Liver (tissue), 9 donors: ENCODE measurements around the gene NIFK. TPM values are rescaled to one million over a fixed set of nuclear protein-coding genes. Genes with fewer than 3 reads are reported as not detected.

Source experiments
- DNase-seq: peaks from one replicate; pipeline ENCODE4 v3.0.0-alpha.2; 2017; ENCODE audit warnings: low spot score
- H3K27ac ChIP-seq, 2 donors: one replicate each; pipeline ENCODE4 v1.7.0; 2013; ENCODE audit warnings: inconsistent platforms in 2 of 2, low read length in 2 of 2, control low read depth in 1 of 2, low read depth in 1 of 2, mild to moderate bottlenecking in 1 of 2
- H3K27me3 ChIP-seq, 4 donors: one replicate each; pipeline versions ENCODE4 v1.6.1 to v1.7.0; 2013; ENCODE audit warnings: low read length in 3 of 4, inconsistent platforms in 1 of 4, mild to moderate bottlenecking in 1 of 4, moderate library complexity in 1 of 4; ENCODE audit not compliant: control insufficient read depth in 4 of 4, insufficient read depth in 4 of 4
- H3K36me3 ChIP-seq, 4 donors: one replicate each; pipeline versions ENCODE4 v1.6.1 to v1.7.0; 2013; ENCODE audit warnings: low read length in 3 of 4, mild to moderate bottlenecking in 3 of 4, low read depth in 1 of 4, moderate library complexity in 1 of 4; ENCODE audit not compliant: control insufficient read depth in 4 of 4, insufficient read depth in 3 of 4
- H3K4me1 ChIP-seq, 4 donors: one replicate each; pipeline versions ENCODE4 v1.6.1 to v1.7.0; 2013; ENCODE audit warnings: low read length in 3 of 4, mild to moderate bottlenecking in 3 of 4, moderate library complexity in 1 of 4; ENCODE audit not compliant: control insufficient read depth in 4 of 4, insufficient read depth in 4 of 4
- H3K4me3 ChIP-seq, 3 donors: one replicate each; pipeline versions ENCODE4 v1.6.1 to v1.7.0; 2013; ENCODE audit warnings: low read length in 3 of 3, control low read depth in 1 of 3, low read depth in 1 of 3, mild to moderate bottlenecking in 1 of 3
- H3K9ac ChIP-seq, 2 donors: one replicate each; pipeline ENCODE4 v1.7.0; 2013; ENCODE audit warnings: low read length in 2 of 2, mild to moderate bottlenecking in 2 of 2, moderate library complexity in 2 of 2, control low read depth in 1 of 2, low read depth in 1 of 2
- H3K9me3 ChIP-seq, 4 donors: one replicate each; pipeline versions ENCODE4 v1.6.1 to v1.7.0; 2013; ENCODE audit warnings: low read length in 3 of 4; ENCODE audit not compliant: control insufficient read depth in 4 of 4
- EGR1 ChIP-seq, 2 donors: IDR thresholded peaks; 2 replicates each; pipeline ENCODE4 v1.6.1; 2016 to 2018; ENCODE audit warnings: antibody characterized with exemption in 2 of 2, low read depth in 2 of 2
- FOXA1 ChIP-seq: IDR thresholded peaks from 2 replicates; pipeline ENCODE4 v1.6.1; 2016; ENCODE audit warnings: antibody characterized with exemption
- FOXA2 ChIP-seq: IDR thresholded peaks from 2 replicates; pipeline ENCODE4 v1.6.1; 2016; ENCODE audit warnings: antibody characterized with exemption
- GABPA ChIP-seq, 2 donors: IDR thresholded peaks in 1 of 2; conservative IDR thresholded peaks in 1 of 2; 2 replicates each; pipeline ENCODE4 v1.6.1; 2016; ENCODE audit warnings: antibody characterized with exemption in 2 of 2, mild to moderate bottlenecking in 1 of 2, moderate library complexity in 1 of 2
- HNF4A ChIP-seq, 2 donors: conservative IDR thresholded peaks; 2 replicates each; pipeline ENCODE4 v1.6.1; 2016; ENCODE audit warnings: antibody characterized with exemption in 2 of 2, mild to moderate bottlenecking in 2 of 2
- HNF4G ChIP-seq: IDR thresholded peaks from 2 replicates; pipeline ENCODE4 v1.6.1; 2016; ENCODE audit warnings: antibody characterized with exemption
- JUND ChIP-seq, 2 donors: IDR thresholded peaks; 2 replicates each; pipeline ENCODE4 v1.6.1; 2016; ENCODE audit warnings: antibody characterized with exemption in 2 of 2
- NR2F2 ChIP-seq: IDR thresholded peaks from 2 replicates; pipeline ENCODE4 v1.6.1; 2016; ENCODE audit warnings: antibody characterized with exemption
- RAD21 ChIP-seq, 2 donors: IDR thresholded peaks; 2 replicates each; pipeline ENCODE4 v1.6.1; 2016; ENCODE audit warnings: antibody characterized with exemption in 2 of 2, mild to moderate bottlenecking in 2 of 2
- RXRA ChIP-seq, 2 donors: IDR thresholded peaks; 2 replicates each; pipeline ENCODE4 v1.6.1; 2017 to 2018; ENCODE audit warnings: antibody characterized with exemption in 2 of 2, mild to moderate bottlenecking in 1 of 2
- SP1 ChIP-seq: IDR thresholded peaks from 2 replicates; pipeline ENCODE4 v1.6.1; 2018; ENCODE audit warnings: antibody characterized with exemption, mild to moderate bottlenecking
- TAF1 ChIP-seq: conservative IDR thresholded peaks from 2 replicates; pipeline ENCODE4 v1.6.1; 2016; ENCODE audit warnings: antibody characterized with exemption, mild to moderate bottlenecking
- YY1 ChIP-seq: IDR thresholded peaks from 2 replicates; pipeline ENCODE4 v1.6.1; 2016; ENCODE audit warnings: antibody characterized with exemption, mild to moderate bottlenecking
- WGBS: extraction: QIAGEN DNeasy Blood & Tissue Kit; methylation state at CpG from one replicate; pipeline ENCODE4 v1.1.7; 2013; 5-methylcytosine and 5-hydroxymethylcytosine counted together
- polyA plus RNA-seq, 2 donors: library from polyadenylated mRNA; stranded (reverse) in 1 of 2; unstranded in 1 of 2; fragments of 200-250 nt in 1 of 2; fragments of >200 nt in 1 of 2; fragmentation: Nextera tagmentation in 1 of 2; extraction: Ambion mirVana in 1 of 2; gene quantifications; one replicate each; pipeline versions ENCODE4 v1.2.1 to v1.2.3, GENCODE V29; 2013 to 2015
- total RNA-seq, 2 donors: library from RNA; depleted of rRNA; stranded (reverse); fragments of >200 nt; gene quantifications; one replicate each; pipeline ENCODE4 v1.2.3, GENCODE V29; 2014
- TF ChIP-seq, protein P1 (sequence below): IDR thresholded peaks from 2 replicates; pipeline ENCODE4 v1.6.1; 2016; ENCODE audit warnings: antibody characterized with exemption
- TF ChIP-seq, protein P2 (sequence below): IDR thresholded peaks from 2 replicates; pipeline ENCODE4 v1.6.1; 2016; ENCODE audit warnings: antibody characterized with exemption
- TF ChIP-seq, protein P3 (sequence below): fragments of 150-350 bp; IDR thresholded peaks from 2 replicates; pipeline ENCODE4 v1.5.1; 2017; ENCODE audit warnings: improper control_type of control experiment, low read depth, low read length; ENCODE audit not compliant: missing input control
- TF ChIP-seq, protein P4 (sequence below): IDR thresholded peaks from 2 replicates; pipeline ENCODE4 v1.6.1; 2016; ENCODE audit warnings: antibody characterized with exemption, mild to moderate bottlenecking
- TF ChIP-seq, protein P5 (sequence below): IDR thresholded peaks from 2 replicates; pipeline ENCODE4 v1.6.1; 2016; ENCODE audit warnings: antibody characterized with exemption
- donor health status: healthy.
- donor health status: healthy.
- donor health status: healthy.
- donor health status: healthy.
- donor health status: healthy.

NIFK gene
- total and polyA plus RNA-seq, 4 donors = 13.4 to 25.6 (median 16.2) TPM

DNA sequence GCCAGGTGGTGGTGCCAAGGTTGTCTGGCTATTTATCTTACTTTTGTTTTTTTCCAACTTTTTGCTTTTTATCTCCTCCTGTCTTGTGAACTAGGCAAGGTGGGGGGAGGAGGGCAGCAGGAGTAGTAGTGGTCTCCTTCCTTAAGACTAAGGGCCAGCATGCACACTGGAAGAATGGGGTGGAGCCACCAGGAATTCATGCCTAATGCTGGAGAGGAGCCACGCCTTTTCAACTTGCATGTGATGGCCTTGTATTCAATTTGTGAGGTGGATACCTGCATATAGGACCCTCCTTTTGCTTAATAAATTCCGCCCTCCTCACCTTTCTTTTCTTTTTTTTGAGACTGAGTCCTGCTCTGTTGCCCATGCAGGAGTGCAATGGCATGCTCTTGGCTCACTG lies 49.8 kb downstream of the NIFK start:
- Histone ChIP-seq H3K27ac (no peak overlapping the region), H3K4me1 (no peaks in the 10 kb centered on the region), H3K27me3 (no peaks in the 10 kb centered on the region), H3K9me3 (peaks cover 11 to 20% (median 15%) of the 10 kb centered on the region in 4 donors), H3K9ac (no peak overlapping the region), H3K4me3 (no peak overlapping the region), H3K36me3 (no peaks in the 10 kb centered on the region)
- TF ChIP-seq FOXA2 = no peak
- TF ChIP-seq TAF1 = no peak
- no peak for TF ChIP-seq FOXA1
- TF ChIP-seq HNF4G = no peak
- TF ChIP-seq GABPA (IDR thresholded peaks at IDR 0.05 in 1 of 2, conservative IDR thresholded peaks at IDR 0.05 in 1 of 2) = no peak
- TF ChIP-seq, protein P1, sequence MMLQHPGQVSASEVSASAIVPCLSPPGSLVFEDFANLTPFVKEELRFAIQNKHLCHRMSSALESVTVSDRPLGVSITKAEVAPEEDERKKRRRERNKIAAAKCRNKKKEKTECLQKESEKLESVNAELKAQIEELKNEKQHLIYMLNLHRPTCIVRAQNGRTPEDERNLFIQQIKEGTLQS = no peak
- TF ChIP-seq SP1 = no peak
- TF ChIP-seq, protein P2, sequence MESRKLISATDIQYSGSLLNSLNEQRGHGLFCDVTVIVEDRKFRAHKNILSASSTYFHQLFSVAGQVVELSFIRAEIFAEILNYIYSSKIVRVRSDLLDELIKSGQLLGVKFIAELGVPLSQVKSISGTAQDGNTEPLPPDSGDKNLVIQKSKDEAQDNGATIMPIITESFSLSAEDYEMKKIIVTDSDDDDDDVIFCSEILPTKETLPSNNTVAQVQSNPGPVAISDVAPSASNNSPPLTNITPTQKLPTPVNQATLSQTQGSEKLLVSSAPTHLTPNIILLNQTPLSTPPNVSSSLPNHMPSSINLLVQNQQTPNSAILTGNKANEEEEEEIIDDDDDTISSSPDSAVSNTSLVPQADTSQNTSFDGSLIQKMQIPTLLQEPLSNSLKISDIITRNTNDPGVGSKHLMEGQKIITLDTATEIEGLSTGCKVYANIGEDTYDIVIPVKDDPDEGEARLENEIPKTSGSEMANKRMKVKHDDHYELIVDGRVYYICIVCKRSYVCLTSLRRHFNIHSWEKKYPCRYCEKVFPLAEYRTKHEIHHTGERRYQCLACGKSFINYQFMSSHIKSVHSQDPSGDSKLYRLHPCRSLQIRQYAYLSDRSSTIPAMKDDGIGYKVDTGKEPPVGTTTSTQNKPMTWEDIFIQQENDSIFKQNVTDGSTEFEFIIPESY = no peak
- no peak for TF ChIP-seq NR2F2
- TF ChIP-seq, protein P3, sequence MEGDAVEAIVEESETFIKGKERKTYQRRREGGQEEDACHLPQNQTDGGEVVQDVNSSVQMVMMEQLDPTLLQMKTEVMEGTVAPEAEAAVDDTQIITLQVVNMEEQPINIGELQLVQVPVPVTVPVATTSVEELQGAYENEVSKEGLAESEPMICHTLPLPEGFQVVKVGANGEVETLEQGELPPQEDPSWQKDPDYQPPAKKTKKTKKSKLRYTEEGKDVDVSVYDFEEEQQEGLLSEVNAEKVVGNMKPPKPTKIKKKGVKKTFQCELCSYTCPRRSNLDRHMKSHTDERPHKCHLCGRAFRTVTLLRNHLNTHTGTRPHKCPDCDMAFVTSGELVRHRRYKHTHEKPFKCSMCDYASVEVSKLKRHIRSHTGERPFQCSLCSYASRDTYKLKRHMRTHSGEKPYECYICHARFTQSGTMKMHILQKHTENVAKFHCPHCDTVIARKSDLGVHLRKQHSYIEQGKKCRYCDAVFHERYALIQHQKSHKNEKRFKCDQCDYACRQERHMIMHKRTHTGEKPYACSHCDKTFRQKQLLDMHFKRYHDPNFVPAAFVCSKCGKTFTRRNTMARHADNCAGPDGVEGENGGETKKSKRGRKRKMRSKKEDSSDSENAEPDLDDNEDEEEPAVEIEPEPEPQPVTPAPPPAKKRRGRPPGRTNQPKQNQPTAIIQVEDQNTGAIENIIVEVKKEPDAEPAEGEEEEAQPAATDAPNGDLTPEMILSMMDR = no peak
- no peak for TF ChIP-seq JUND (IDR thresholded peaks at IDR 0.05)
- TF ChIP-seq, protein P4, sequence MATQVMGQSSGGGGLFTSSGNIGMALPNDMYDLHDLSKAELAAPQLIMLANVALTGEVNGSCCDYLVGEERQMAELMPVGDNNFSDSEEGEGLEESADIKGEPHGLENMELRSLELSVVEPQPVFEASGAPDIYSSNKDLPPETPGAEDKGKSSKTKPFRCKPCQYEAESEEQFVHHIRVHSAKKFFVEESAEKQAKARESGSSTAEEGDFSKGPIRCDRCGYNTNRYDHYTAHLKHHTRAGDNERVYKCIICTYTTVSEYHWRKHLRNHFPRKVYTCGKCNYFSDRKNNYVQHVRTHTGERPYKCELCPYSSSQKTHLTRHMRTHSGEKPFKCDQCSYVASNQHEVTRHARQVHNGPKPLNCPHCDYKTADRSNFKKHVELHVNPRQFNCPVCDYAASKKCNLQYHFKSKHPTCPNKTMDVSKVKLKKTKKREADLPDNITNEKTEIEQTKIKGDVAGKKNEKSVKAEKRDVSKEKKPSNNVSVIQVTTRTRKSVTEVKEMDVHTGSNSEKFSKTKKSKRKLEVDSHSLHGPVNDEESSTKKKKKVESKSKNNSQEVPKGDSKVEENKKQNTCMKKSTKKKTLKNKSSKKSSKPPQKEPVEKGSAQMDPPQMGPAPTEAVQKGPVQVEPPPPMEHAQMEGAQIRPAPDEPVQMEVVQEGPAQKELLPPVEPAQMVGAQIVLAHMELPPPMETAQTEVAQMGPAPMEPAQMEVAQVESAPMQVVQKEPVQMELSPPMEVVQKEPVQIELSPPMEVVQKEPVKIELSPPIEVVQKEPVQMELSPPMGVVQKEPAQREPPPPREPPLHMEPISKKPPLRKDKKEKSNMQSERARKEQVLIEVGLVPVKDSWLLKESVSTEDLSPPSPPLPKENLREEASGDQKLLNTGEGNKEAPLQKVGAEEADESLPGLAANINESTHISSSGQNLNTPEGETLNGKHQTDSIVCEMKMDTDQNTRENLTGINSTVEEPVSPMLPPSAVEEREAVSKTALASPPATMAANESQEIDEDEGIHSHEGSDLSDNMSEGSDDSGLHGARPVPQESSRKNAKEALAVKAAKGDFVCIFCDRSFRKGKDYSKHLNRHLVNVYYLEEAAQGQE = no peak
- TF ChIP-seq, protein P5, sequence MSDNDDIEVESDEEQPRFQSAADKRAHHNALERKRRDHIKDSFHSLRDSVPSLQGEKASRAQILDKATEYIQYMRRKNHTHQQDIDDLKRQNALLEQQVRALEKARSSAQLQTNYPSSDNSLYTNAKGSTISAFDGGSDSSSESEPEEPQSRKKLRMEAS = no peak
- no peak for TF ChIP-seq RAD21 (IDR thresholded peaks at IDR 0.05)
- TF ChIP-seq YY1 = no peak
- no peak for TF ChIP-seq HNF4A (conservative IDR thresholded peaks at IDR 0.05)
- 94% methylated on average over 2 of the region's 2 CpGs for WGBS
- DNase-seq = no peak

DNA sequence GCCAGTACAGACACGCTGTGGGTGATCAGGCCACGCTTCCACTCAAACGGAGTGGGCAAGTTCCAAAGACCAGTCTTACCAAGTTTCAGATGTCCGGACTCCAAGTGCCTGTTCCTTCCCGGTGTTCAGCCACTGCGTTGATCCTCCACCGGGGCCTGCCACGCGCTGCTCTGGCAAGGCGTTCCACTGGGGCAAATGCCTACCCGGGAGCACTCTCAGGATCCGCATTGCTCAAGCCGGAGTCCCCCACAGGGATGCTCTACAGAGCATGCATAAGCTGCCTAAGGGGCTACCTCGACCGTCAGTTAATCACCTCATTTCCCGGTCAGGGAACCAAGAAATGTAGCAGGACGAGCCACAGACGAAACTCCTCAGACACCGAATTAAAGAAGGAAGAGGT lies 50.5 kb downstream of the NIFK start:
- Histone ChIP-seq H3K27me3 (no peaks in the 10 kb centered on the region), H3K4me1 (no peaks in the 10 kb centered on the region), H3K27ac (no peak overlapping the region), H3K9me3 (peaks cover 11 to 24% (median 16%) of the 10 kb centered on the region in 4 donors), H3K36me3 (no peaks in the 10 kb centered on the region), H3K4me3 (no peak overlapping the region), H3K9ac (no peak overlapping the region)
- no peak for TF ChIP-seq HNF4G
- TF ChIP-seq, protein P4 = no peak
- TF ChIP-seq JUND (IDR thresholded peaks at IDR 0.05) = no peak
- no peak for TF ChIP-seq RXRA (IDR thresholded peaks at IDR 0.05)
- no peak for TF ChIP-seq FOXA2
- no peak for TF ChIP-seq EGR1 (IDR thresholded peaks at IDR 0.05; ENCODE audit: low read depth in 2 of 2)
- 88% methylated on average over 19 of the region's 19 CpGs for WGBS
- no peak for DNase-seq
